Heart left ventricle (tissue), 13 donors: ENCODE measurements around the gene PDXK.

Experiments used
- POLR2A ChIP-seq, 2 donors: fragments of 450-650 bp; IDR thresholded peaks; one replicate each; pipeline ENCODE4 v1.6.1; 2017; ENCODE audit warnings: antibody characterized with exemption in 2 of 2, mild to moderate bottlenecking in 2 of 2, moderate library complexity in 2 of 2
- TF ChIP-seq, protein P1 (sequence below), 12 donors: fragments of 200-600 bp; sonication (generic) in 4 of 12; IDR thresholded peaks; one replicate each; pipeline versions ENCODE4 v1.5.0 to v1.8.0; 2018 to 2022; ENCODE audit warnings: antibody characterized with exemption in 12 of 12, mild to moderate bottlenecking in 5 of 12
- donor health status: ischemic (EF 13 %, LVEDD 7.1; RV severe dilation, severe dysfunction).
- donor health status: DM: no; HTN: yes; CAD: no.
- donor health status: DM: no; HTN: no; CAD: no.
- donor health status: ischemic (EF 25% LVEDD 6.9; RV normal size, moderate dysfunction).
- donor health status: ischemic (EF 25% LVEDD 5.7; RV mildly dilated, moderate dysfunction).
- donor health status: ischemic (EF 35%, LVEDD 5.7; RV mildly dilated, moderate dysfunction).
- donor health status: nonischemic (EF 11% LVEDD 7.7; RV severe dilation, severe dysfunction).
- donor health status: DM: yes; HTN: yes; CAD: no.
- donor health status: PGD.
- donor health status: ischemic (EF 29% LVEDD 5.4; RV normal size, mild dysfunction).
- donor health status: nonischemic (EF 23%, LVEDD 6.1; RV moderate dilation, normal function).

DNA sequence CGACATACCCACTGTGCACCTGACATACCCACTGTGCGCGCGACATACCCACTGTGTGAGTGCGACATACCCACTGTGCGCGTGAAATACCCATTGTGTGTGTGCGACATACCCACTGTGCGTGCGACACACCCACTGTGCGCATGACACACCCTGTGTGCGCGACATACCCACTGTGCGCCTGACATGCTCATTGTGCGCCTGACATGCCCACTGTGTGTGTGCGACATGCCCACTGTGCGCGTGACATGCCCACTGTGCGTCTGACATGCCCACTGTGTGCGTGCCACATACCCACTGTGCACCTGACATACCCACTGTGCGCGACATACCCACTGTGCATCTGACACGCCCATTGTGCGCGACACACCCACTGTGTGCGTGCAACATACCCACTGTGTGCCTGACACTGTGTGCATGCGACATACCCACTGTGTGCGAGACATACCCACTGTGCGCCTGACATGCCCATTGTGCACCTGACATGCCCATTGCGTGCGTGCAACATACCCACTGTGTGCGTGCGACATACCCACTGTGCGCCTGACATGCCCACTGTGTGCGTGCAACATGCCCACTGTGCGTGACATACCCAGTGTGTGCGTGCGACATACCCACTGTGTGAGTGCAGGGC lies 68.0 kb downstream of the PDXK start:
- no peak for TF ChIP-seq POLR2A (IDR thresholded peaks at IDR 0.05)
- TF ChIP-seq, protein P1, sequence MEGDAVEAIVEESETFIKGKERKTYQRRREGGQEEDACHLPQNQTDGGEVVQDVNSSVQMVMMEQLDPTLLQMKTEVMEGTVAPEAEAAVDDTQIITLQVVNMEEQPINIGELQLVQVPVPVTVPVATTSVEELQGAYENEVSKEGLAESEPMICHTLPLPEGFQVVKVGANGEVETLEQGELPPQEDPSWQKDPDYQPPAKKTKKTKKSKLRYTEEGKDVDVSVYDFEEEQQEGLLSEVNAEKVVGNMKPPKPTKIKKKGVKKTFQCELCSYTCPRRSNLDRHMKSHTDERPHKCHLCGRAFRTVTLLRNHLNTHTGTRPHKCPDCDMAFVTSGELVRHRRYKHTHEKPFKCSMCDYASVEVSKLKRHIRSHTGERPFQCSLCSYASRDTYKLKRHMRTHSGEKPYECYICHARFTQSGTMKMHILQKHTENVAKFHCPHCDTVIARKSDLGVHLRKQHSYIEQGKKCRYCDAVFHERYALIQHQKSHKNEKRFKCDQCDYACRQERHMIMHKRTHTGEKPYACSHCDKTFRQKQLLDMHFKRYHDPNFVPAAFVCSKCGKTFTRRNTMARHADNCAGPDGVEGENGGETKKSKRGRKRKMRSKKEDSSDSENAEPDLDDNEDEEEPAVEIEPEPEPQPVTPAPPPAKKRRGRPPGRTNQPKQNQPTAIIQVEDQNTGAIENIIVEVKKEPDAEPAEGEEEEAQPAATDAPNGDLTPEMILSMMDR (IDR thresholded peaks at IDR 0.05) = no peak
